Middle frontal gyrus (tissue), 1 donor: ENCODE results near the gene PDXK.

Experiments
- DNase-seq: peaks from one replicate; pipeline ENCODE4 v3.0.0-alpha.2; 2015; ENCODE audit warnings: low spot score; ENCODE audit errors: extremely low spot score

The PDXK gene

GRCh38 chr21:43779660-43780059, 60.7 kb downstream of the PDXK start:
- DNase-seq, result no peak

- no peak for DNase-seq
Observed at GRCh38 chr21:43781846-43782245, 62.9 kb downstream of the PDXK start.

DNA sequence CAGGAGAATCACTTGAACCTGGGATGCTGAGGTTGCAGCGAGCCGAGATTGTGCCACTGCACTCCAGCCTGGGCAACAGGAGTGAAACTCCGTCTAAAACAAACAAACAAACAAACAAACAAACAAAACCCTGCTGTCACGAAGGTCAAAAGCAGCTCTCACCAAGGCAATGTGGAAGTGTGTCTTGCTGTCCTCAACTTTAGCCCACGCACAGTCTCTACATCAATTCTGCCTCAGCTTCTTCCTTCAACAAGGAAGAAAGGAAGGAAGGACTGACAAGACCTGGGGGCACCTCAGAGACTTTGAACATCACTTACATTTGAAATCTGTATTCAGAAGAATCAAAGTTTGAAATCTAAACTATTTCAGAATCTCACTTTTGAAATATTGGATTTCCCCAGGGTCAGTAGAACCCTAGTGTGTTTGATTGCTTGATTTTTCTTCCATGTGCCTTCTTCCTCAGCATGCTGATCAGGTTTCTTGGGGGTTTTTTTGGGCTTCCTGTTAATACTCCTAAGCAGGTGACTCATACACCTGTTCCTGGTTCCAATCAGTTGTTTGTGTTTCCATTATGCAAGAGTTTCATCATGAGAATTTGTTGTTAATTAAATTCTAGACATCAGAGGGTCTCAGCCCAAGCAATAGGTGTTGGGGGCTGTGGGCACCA, 63.6 kb downstream of the PDXK start:
- no peak for DNase-seq

- no peak for DNase-seq
Observed at GRCh38 chr21:43783098-43783700, 64.3 kb downstream of the PDXK start.

DNA sequence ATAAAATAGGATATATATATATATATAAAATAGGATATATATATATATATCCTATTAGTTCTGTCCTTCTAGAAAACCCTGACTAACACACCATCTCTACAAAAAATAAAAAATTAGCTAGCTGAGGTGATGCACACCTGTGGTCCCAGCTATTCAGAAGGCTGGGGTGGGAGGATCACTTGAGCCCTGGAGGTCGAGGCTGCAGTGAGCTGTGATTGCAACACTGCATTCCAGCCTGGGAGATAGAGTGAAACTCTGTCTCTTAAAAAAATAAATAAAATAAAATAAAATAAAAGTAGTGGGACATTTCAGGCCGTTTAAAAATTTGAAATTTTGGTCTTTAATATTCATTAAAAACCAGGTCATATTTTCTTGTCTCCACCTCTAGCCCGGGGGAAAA, 66.2 kb downstream of the PDXK start:
- DNase-seq, result no peak

DNA sequence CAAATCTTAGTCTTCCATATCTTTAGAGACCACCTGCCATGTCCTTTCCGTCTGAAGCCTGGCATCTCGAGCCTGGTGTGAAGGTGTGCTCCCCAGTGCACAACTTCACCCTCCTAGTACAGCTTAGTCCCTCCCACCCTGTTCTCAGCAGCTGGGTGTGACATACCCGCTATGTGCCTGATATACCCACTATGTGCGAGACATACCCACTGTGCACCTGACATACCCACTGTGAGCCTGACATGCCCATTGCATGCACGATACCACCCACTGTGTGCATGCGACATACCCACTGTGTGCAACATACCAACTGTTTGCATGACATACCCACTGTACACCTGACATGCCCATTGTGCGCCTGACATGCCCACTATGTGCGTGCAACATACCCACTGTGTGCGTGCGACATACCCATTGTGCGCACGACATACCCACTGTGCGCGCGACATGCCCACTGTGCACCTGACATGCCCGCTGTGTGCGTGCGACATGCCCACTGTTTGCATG, 67.4 kb downstream of the PDXK start:
- no peak for DNase-seq

DNA sequence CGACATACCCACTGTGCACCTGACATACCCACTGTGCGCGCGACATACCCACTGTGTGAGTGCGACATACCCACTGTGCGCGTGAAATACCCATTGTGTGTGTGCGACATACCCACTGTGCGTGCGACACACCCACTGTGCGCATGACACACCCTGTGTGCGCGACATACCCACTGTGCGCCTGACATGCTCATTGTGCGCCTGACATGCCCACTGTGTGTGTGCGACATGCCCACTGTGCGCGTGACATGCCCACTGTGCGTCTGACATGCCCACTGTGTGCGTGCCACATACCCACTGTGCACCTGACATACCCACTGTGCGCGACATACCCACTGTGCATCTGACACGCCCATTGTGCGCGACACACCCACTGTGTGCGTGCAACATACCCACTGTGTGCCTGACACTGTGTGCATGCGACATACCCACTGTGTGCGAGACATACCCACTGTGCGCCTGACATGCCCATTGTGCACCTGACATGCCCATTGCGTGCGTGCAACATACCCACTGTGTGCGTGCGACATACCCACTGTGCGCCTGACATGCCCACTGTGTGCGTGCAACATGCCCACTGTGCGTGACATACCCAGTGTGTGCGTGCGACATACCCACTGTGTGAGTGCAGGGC, 68.0 kb downstream of the PDXK start:
- DNase-seq, result no peak

GRCh38 chr21:43789276-43790009, 70.5 kb downstream of the PDXK start, which contains the start of gene RRP1:
TSS of gene RRP1 (plus strand) at chr21:43789577. CDS start at chr21:43789630, 53 bp downstream.
- peak; percentile 89 for DNase-seq

DNA sequence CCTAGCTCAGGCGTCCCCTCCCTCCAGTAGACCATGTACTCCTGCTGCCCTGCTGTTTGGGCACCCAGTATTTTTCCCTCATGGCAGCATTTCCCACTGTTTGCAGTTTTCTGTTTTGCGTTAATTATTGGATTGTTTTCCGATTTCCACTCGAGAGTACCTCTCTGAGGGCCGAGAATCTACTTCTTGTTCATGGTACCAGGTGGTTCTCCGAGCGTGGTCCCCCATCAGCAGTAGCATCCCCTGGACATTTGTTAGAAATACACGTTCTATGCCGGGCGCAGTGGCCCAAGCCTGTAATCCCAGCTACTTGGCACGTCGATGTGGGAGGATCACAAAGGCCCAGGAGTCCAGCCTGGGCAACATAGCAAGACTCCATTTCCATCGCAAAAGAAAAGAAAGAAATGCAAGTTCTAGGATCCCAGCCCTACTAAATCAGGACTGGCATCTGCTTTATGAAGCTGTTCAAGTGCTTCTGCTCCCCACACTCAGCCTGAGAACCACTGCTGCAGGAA, 71.1 kb downstream of the PDXK start:
- DNase-seq, result no peak

DNA sequence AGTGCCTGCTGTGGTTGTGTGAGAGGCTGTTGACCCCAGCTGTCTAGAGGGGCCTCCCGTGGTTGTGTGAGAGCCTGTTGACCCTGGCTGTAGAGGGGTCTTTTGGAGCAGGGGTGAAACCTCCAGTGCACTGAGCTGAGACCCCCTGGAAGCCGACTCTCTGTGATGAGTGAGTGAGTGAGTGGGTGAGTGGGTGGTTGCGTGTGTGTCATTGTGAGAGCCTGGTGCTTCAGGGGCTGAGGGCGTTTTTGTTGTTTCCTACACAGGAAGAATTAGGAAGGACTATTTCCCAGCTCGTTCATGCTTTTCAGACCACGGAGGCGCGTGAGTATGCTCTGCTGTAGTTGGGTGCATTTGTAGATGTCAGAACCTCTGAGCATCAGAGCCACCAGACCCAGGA, 73.5 kb downstream of the PDXK start:
- no peak for DNase-seq

DNA sequence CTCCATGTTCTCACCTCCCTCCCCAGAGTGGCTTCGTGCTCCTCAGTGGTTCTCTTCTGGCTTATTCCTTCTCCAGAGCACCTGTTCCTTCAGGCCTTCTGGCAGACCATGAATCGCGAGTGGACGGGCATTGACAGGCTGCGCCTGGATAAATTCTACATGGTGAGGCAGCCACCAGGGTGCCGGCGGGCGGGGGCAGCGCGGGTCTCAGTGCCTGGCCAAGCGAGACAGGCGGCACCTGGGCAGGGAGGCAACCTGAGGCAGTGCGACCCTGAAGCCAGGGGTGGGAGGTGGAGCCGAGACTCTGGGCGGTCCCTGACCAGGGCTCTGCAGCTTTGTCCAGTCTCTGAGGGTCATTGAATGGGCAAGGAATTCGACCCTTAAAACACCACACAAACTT, 74.3 kb downstream of the PDXK start:
- DNase-seq, result no peak

- DNase-seq, result no peak
Observed at GRCh38 chr21:43794311-43794710, 75.4 kb downstream of the PDXK start.

DNA sequence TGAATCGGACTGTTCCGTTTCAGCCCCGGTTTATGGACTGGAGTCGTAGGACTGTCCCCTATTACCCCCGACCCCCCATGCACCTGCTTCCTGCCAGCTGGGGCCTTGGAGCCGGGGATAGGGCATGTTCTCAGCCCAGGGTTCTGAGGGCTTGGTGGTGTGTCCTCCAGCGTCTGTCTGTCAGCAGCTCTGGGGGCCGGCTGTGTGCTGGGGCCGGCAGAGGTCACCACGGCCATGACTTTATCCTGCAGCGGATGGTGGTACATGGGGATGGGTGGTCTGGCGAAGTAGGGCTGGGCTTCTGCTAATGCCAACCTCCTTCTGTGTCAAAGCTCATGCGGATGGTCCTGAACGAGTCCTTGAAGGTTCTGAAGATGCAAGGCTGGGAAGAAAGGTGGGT, 75.9 kb downstream of the PDXK start:
- no peak for DNase-seq

DNA sequence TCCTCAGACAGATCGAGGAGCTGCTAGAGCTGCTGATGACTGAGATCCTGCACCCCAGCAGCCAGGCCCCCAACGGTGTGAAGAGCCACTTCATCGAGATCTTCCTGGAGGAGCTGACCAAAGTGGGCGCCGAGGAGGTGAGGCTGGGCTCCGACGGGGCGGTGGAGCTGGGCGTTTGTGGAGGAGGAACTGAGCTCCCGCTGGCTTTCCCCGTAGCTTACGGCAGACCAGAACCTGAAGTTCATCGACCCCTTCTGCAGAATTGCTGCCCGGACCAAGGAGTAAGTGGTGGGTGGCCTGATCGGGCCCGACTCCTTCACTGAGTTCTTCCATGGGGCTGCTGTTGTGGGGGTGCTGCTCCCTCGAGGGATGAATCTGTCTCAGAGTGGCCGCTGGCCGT, 78.5 kb downstream of the PDXK start:
- DNase-seq, result no peak

DNA sequence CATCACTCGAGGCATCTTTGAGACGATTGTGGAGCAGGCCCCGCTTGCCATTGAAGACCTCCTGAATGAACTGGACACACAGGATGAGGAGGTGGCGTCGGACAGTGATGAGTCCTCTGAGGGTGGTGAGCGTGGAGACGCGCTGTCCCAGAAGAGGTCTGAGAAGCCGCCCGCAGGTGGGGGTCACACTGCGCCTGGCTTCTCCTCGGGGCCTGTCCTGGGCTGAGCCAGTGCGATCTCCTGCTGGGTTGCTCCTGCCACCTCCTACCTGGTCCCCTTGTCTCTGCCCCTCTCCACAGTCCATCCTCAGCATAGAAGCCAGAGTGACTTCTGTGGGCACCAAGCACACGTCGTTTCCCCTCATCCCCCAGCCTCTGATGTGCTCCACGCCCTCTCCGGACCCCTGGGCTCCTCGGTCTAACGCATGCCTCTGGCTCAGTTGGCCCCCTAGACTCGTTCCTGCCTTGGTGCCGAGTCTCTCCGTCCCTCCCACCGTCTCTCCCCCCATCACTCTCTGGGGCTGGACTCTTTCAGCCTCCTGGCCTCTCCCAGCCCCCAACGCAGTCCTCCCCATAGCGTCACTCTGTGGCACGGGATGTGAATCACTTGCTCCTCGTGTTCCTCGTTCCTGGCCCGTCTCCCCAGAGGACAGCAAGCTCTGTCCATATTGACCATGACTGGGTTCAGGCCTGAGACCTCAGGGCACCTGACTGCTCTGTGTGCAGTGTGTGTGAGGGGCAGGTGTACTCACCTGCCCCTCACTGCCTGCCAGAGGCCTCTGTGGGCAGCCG, 79.2 kb downstream of the PDXK start:
- no peak for DNase-seq

DNA sequence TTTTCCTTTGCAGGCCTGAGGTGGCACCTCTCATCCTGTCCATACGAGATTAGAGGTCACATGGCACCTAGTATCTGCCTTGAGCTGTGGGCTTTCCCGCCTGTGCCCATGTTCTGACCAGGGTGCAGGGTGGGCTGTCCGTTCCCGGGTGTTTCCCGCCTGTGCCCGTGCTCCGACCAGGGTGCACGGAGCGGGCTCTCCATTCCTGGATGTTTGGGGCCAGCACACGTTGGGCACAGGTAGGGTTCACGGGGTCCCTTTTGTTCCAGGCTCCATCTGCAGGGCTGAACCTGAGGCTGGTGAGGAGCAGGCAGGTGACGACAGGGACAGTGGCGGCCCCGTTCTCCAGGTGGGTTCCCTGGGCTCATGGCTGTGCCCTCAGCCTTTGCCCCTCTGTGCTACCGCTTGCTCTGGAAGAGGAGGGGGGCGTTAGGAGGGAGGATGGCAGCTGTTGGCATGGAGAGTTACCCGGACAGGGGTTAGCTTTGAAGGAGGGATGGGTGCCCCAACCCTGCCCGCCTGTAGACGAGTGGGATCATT, 80.4 kb downstream of the PDXK start:
- no peak for DNase-seq

DNA sequence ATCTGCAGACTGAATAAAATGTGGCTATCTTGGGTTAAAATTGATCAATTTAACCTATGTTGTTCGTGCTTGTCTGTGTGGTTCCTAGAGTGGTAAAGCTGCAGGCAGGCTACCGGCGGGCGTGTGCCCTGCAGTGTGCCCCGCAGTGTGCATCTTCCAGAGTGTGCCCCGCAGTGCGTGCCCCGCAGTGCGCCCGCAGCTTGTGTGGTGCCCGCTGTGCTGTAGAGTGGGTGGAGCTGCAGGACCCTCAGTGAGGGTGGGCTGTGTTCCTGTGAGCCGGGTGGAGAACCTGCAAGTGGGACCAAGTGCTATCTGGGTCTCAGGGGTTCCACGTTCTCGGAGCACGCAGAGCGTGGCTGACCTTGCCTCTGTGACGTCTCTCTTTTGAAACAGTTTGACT, 81.2 kb downstream of the PDXK start:
- DNase-seq, result no peak

DNA sequence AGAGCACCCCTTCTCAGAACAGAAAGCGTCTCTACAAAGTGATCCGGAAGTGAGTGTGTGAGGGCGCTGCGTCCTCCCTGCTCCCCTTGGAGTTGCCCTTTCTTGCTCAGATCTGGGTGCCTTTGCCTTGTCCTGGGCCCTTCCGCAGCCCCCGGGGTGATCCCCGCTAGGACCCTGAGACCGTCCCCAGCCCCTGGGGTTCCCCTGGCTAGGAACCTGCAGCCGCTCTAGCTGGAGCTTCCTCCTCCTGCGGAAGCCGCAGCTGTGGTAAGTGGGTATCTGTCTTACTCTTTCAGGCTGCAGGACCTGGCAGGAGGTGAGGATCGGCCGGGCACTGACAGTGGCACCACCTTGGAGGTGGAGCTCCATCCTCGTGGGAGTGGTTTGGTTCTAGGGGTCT, 81.6 kb downstream of the PDXK start:
- no peak for DNase-seq

DNA sequence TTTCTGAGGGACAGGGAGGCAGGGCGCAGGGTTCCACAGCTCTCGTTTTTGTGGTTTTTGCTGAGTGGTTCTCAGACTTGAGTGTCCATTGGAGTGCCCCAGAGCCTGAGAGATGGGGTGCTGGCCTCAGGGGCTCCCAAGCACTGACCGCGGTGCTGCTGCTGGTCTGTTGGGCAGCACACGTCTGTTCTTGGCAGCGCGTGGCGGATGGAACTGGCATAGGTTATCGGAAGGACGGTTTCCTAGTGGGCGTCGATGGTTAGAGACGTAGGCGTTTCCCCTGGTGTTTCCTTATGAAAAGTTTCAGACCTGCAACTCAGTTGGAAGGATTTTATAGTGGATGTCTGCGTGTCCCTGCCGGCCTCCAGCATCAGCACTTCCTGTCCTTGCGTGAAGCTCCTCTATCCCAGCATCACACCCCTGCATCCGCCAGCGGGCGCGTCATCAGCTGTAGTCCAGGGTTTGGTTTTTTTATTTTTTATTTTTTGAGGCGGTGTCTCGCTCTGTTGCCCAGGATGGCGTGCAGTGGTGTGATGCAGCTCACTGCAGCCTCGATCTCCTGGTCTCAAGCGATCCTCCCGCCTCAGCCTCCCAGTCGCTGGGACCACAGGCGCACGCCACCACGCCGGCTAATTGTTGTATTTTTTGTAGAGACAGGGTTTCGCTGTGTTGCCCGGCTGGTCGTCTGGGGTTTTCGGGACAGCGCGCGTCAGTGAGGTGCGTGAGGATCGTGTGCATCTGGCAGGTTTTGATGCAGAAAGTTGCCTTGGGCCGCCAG, 82.3 kb downstream of the PDXK start:
- no peak for DNase-seq
